IMR-90 (cell line): Measurements from ENCODE around the gene ATP2B2. TPM values are rescaled to one million over a fixed set of nuclear protein-coding genes. Genes with fewer than 3 reads are reported as not detected.

ENCODE experiments used
- ATAC-seq: fragments of 200-7000 bp; cut with Tn5 transposase; 2 replicates; pipeline ENCODE4 v1.9.1; 2020; ENCODE audit warnings: low read depth, mild to moderate bottlenecking, moderate library complexity
- BruUV-seq: library from RNA; stranded (reverse); fragments of 400-500 nt; replicated peaks from 2 replicates; lab custom pipeline; 2021; lab: Mats Ljungman, UMichigan
- CTCF ChIA-PET: fragments of 300-600 bp; formaldehyde crosslinking; extraction: SDS; loops from one replicate; lab custom pipeline; 2021; ENCODE audit warnings: antibody characterized with exemption; lab: Yijun Ruan, JAX
- POLR2A ChIA-PET: fragments of 300-600 bp; sonication (Branson Sonifier 250); formaldehyde crosslinking; loops from one replicate; lab custom pipeline; 2022; ENCODE audit warnings: antibody characterized with exemption; ENCODE audit not compliant: unreplicated experiment; lab: Charles Lee
- DNase-seq: peaks from one replicate; pipeline ENCODE4 v3.0.0; 2013
- H2AFZ ChIP-seq: replicated peaks from 2 replicates; pipeline ENCODE3; 2013; ENCODE audit warnings: low read length, mild to moderate bottlenecking; ENCODE audit not compliant: poor library complexity
- H2AK5ac ChIP-seq: 2 replicates; pipeline ENCODE4 v1.6.1; 2013; ENCODE audit warnings: low read depth, low read length, inconsistent platforms
- H2AK9ac ChIP-seq: replicated peaks from 2 replicates; pipeline ENCODE3; 2013; ENCODE audit warnings: mild to moderate bottlenecking, low read depth, low read length, moderate library complexity; ENCODE audit not compliant: poor library complexity
- H2BK120ac ChIP-seq: 2 replicates; pipeline ENCODE4 v1.6.1; 2013; ENCODE audit warnings: low read depth, low read length, inconsistent platforms
- H2BK15ac ChIP-seq: 3 replicates; pipeline ENCODE4 v1.6.1; 2013; ENCODE audit warnings: low read depth, low read length, inconsistent platforms
- H2BK20ac ChIP-seq: 2 replicates; pipeline ENCODE4 v1.6.1; 2013; ENCODE audit warnings: low read depth, mild to moderate bottlenecking, inconsistent platforms, low read length, moderate library complexity
- H2BK5ac ChIP-seq: 2 replicates; pipeline ENCODE4 v1.6.1; 2013; ENCODE audit warnings: mild to moderate bottlenecking, low read depth, low read length, inconsistent platforms; ENCODE audit not compliant: poor library complexity, severe bottlenecking
- H3K14ac ChIP-seq: replicated peaks from 2 replicates; pipeline ENCODE4 v1.6.1; 2013; ENCODE audit warnings: low read depth, low read length, inconsistent platforms
- H3K18ac ChIP-seq: 2 replicates; pipeline ENCODE4 v1.6.1; 2013; ENCODE audit warnings: low read depth, low read length, control low read depth
- H3K23ac ChIP-seq: 2 replicates; pipeline ENCODE4 v1.6.1; 2013; ENCODE audit warnings: low read depth, low read length, inconsistent platforms
- H3K27ac ChIP-seq: 2 replicates; pipeline ENCODE4 v1.5.1; 2013; ENCODE audit warnings: mild to moderate bottlenecking, control low read depth, low read length; ENCODE audit not compliant: insufficient read depth
- H3K27me3 ChIP-seq: 2 replicates; pipeline ENCODE4 v1.6.1; 2013; ENCODE audit warnings: low read length; ENCODE audit not compliant: control insufficient read depth, insufficient read depth
- H3K36me3 ChIP-seq: 2 replicates; pipeline ENCODE4 v1.6.1; 2013; ENCODE audit warnings: low read length, mixed read lengths; ENCODE audit not compliant: control insufficient read depth, insufficient read depth
- H3K4ac ChIP-seq: 2 replicates; pipeline ENCODE4 v1.6.1; 2013; ENCODE audit warnings: low read depth, low read length, inconsistent platforms
- H3K4me1 ChIP-seq: 2 replicates; pipeline ENCODE4 v1.6.1; 2013; ENCODE audit warnings: low read length, mixed read lengths; ENCODE audit not compliant: control insufficient read depth, insufficient read depth
- H3K4me2 ChIP-seq: 2 replicates; pipeline ENCODE4 v1.6.1; 2013; ENCODE audit warnings: low read depth, mild to moderate bottlenecking, control low read depth, low read length, moderate library complexity
- H3K4me3 ChIP-seq: 2 replicates; pipeline ENCODE4 v1.5.1; 2013; ENCODE audit warnings: low read depth, mild to moderate bottlenecking, control low read depth, low read length, moderate library complexity; ENCODE audit not compliant: insufficient read depth
- H3K56ac ChIP-seq: 2 replicates; pipeline ENCODE4 v1.6.1; 2013; ENCODE audit warnings: low read length, inconsistent platforms; ENCODE audit not compliant: insufficient read depth; ENCODE audit errors: extremely low read depth
- H3K79me1 ChIP-seq, 2 experiments: 2 replicates each; pipeline ENCODE4 v1.6.1; 2013; ENCODE audit warnings: low read length in 2 of 2, inconsistent platforms in 1 of 2, low read depth in 1 of 2
- H3K9ac ChIP-seq: 2 replicates; pipeline ENCODE4 v1.6.1; 2013; ENCODE audit warnings: low read depth, low read length, control low read depth
- H3K9me1 ChIP-seq: 2 replicates; pipeline ENCODE4 v1.6.1; 2013; ENCODE audit warnings: low read length, inconsistent platforms; ENCODE audit not compliant: insufficient read depth
- H3K9me3 ChIP-seq: 2 replicates; pipeline ENCODE4 v1.6.1; 2013; ENCODE audit warnings: low read length; ENCODE audit not compliant: control insufficient read depth, insufficient read depth
- H4K20me1 ChIP-seq: 2 replicates; pipeline ENCODE4 v1.6.1; 2013; ENCODE audit warnings: low read length, inconsistent platforms; ENCODE audit not compliant: insufficient read depth
- H4K5ac ChIP-seq: 2 replicates; pipeline ENCODE4 v1.6.1; 2013; ENCODE audit warnings: mild to moderate bottlenecking, low read depth, low read length, control low read depth
- H4K8ac ChIP-seq, 2 experiments: 2 replicates each; pipeline ENCODE4 v1.6.1; 2013; ENCODE audit warnings: low read depth in 2 of 2, low read length in 2 of 2, control low read depth in 1 of 2, inconsistent platforms in 1 of 2
- H4K91ac ChIP-seq: 2 replicates; pipeline ENCODE4 v1.6.1; 2013; ENCODE audit warnings: low read depth, low read length, inconsistent platforms; ENCODE audit not compliant: insufficient read depth
- CHD1 ChIP-seq: IDR thresholded peaks from 2 replicates; pipeline ENCODE4 v1.6.1; 2012; ENCODE audit warnings: low read depth, low read length, improper control_type of control experiment
- MAFK ChIP-seq: IDR thresholded peaks from 2 replicates; pipeline ENCODE4 v1.6.1; 2012; ENCODE audit warnings: low read depth, low read length, improper control_type of control experiment
- POLR2A ChIP-seq: IDR thresholded peaks from 2 replicates; pipeline ENCODE4 v1.6.1; 2012; ENCODE audit warnings: mild to moderate bottlenecking, low read depth, low read length
- RAD21 ChIP-seq: IDR thresholded peaks from 2 replicates; pipeline ENCODE4 v1.6.1; 2012; ENCODE audit warnings: low read length, improper control_type of control experiment
- SMC3 ChIP-seq: fragments of 150-350 bp; IDR thresholded peaks from 2 replicates; pipeline ENCODE4 v1.6.1; 2016; ENCODE audit warnings: low read depth, mild to moderate bottlenecking, antibody characterized with exemption, low read length, moderate library complexity
- WGBS, 2 experiments: methylation state at CpG; one replicate each; pipeline versions ENCODE4 v1.1.5 to v1.1.7; 2013; ENCODE audit warnings: missing lambda C conversion rate in 2 of 2; ENCODE audit not compliant: insufficient read length in 1 of 2; ENCODE audit errors: extremely low coverage in 2 of 2; 5-methylcytosine and 5-hydroxymethylcytosine counted together
- dilution Hi-C: fragments of 300-500 bp; cut with HindIII; formaldehyde crosslinking; loops from one replicate; pipeline ENCODE4 v1.14.3; 2018; ENCODE audit warnings: low sequenced_read_pairs; ENCODE audit not compliant: unreplicated experiment
- in situ Hi-C: fragments of 300-500 bp; cut with MboI; formaldehyde crosslinking; loops from 3 replicates; pipeline ENCODE4 v1.14.3; 2019; ENCODE audit warnings: low sequenced_read_pairs, inconsistent platforms, mixed read lengths
- intact Hi-C: fragments of 100-400 bp; cut with micrococcal nuclease; formaldehyde crosslinking; loops from 2 replicates; pipeline ENCODE4 v1.10.0; 2022
- polyA plus RNA-seq, 3 experiments: library from polyadenylated mRNA; depleted of rRNA; stranded (reverse); fragments of >200 nt; gene quantifications; 2 replicates each; pipeline ENCODE4 v1.2.3, GENCODE V29; 2012; ENCODE audit warnings: low replicate concordance in 1 of 3
- total RNA-seq: library from RNA; depleted of rRNA; stranded (reverse); fragments of >200 nt; gene quantifications from 2 replicates; pipeline ENCODE4 v1.2.3, GENCODE V29; 2012
- TF ChIP-seq, protein P1 (sequence below): fragments of 150-350 bp; IDR thresholded peaks from 2 replicates; pipeline ENCODE4 v1.6.1; 2016; ENCODE audit warnings: low read depth, mild to moderate bottlenecking, low read length, moderate library complexity, borderline replicate concordance
- TF ChIP-seq, protein P2 (sequence below): fragments of 150-350 bp; IDR thresholded peaks from 2 replicates; pipeline ENCODE4 v1.6.1; 2017; ENCODE audit warnings: mild to moderate bottlenecking, antibody characterized with exemption, low read length, low read depth

ATP2B2 gene
- total and polyA plus RNA-seq, 2 of the 4 experiments (the other 2 are of a cell fraction), result under 0.01 to 0.02 TPM

DNA sequence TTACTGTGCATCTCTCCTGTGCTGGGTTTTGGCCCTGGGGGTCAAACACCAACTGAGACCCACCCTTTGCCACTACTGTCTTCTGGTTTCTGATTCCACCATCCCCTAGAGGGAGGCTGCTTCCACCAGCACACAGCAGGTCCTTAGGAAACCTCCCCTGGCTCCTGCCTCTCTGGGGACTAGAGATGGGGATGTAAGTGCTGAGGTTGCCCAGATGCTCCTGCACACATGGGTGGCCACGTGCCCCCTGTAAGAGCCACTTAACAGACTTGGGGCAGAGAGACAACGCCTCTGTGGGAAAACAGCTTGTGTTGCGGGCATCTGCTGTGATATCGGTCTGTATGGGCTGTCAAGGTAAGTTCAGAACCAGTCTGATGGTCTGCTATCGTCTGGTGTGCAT, 83.4 kb downstream of the ATP2B2 start:
- Histone ChIP-seq H3K27ac (no peak overlapping the region), H2AFZ (no peak overlapping the region), H3K27me3 (peaks cover 42% of the 10 kb centered on the region), H3K36me3 (no peaks in the 10 kb centered on the region), H4K8ac (no peak overlapping the region), H4K5ac (no peak overlapping the region), H3K18ac (no peak overlapping the region), H3K23ac (no peak overlapping the region), H3K56ac (no peak overlapping the region), H3K4me2 (no peak overlapping the region), H2AK5ac (no peak overlapping the region), H4K20me1 (no peaks in the 10 kb centered on the region), H4K91ac (no peak overlapping the region), H2BK15ac (no peak overlapping the region), H2BK120ac (no peak overlapping the region), H3K9ac (no peak overlapping the region), H2BK20ac (no peak overlapping the region), H3K9me3 (no peaks in the 10 kb centered on the region), H3K4me1 (no peaks in the 10 kb centered on the region), H3K14ac (no peak overlapping the region), H3K79me1 (no peaks in the 10 kb centered on the region), H3K9me1 (no peaks in the 10 kb centered on the region), H3K4ac (no peak overlapping the region), H3K4me3 (no peak overlapping the region), H2AK9ac (no peak overlapping the region), H2BK5ac (no peak overlapping the region)
- TF ChIP-seq RAD21 (no peak), SMC3 (no peak), MAFK (no peak), POLR2A (no peak), CHD1 (no peak)
- TF ChIP-seq, protein P1, sequence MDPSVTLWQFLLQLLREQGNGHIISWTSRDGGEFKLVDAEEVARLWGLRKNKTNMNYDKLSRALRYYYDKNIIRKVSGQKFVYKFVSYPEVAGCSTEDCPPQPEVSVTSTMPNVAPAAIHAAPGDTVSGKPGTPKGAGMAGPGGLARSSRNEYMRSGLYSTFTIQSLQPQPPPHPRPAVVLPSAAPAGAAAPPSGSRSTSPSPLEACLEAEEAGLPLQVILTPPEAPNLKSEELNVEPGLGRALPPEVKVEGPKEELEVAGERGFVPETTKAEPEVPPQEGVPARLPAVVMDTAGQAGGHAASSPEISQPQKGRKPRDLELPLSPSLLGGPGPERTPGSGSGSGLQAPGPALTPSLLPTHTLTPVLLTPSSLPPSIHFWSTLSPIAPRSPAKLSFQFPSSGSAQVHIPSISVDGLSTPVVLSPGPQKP, result no peak
- TF ChIP-seq, protein P2, sequence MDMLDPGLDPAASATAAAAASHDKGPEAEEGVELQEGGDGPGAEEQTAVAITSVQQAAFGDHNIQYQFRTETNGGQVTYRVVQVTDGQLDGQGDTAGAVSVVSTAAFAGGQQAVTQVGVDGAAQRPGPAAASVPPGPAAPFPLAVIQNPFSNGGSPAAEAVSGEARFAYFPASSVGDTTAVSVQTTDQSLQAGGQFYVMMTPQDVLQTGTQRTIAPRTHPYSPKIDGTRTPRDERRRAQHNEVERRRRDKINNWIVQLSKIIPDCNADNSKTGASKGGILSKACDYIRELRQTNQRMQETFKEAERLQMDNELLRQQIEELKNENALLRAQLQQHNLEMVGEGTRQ, result no peak
- no peak for DNase-seq
- in situ Hi-C loops, result loop anchor here (5.0 kb wide), 1 partner anchor 315 kb away; no protein-coding TSS in a partner anchor
- ATAC-seq, result no peak
- BruUV-seq, result no TSS peak
- ChIA-PET POLR2A (no interaction called here), CTCF (no interaction called here)
- WGBS, 2 experiments, result 53% methylated on average over 5 of the region's 5 CpGs; no CpG with 5 or more reads in 1 of the 2 experiments
- dilution Hi-C loops, result no loop called here
- intact Hi-C loops, result no loop called here
